HuH-7.5 (cell line): ENCODE results near the gene LHFPL6.
A peak's percentile ranks its signal among the peaks of the same experiment; 100 is the strongest.

Experiments
- DNase-seq: peaks from one replicate; pipeline ENCODE4 v3.0.0; 2011; ENCODE audit warnings: low spot score

Gene LHFPL6

DNA sequence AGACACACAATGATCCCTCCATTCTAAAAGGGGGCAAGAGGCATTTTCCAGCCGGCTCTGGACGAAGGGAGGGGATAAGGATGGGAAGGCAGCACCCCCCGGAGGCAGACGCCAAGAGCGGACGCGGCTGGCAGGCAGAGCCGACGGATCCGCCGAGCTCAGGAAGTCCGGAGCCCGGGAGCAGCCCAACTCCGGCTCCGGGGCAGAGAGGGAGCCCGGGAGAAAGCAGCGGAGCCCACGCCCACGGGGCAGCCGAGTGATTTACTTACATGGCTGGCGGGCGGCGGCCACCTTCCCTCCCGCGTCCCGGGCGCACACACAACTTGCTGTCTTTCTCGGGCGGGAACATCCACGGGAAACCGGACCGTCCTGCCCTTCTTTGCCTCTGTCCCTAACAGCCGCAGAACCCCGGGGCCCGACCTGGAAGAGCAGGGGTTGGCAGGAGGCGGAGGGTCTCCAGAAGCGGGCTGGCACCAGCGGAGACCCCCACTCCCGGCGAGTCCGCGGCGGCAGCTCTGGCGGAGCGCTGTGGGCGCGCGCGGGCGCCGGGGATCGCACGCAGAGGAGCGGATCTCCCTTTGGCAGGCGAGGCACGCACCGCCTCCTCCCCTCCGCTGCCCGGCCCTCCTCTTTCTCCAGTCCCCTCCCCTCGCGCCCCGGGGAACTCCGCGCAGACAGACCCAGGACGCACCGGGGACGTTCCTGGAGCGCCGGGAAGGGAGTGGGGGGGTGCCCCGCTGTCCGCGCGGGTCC, at the start of gene LHFPL6:
LHFPL6 (minus strand) TSS at position 580 of the 753 bp plus-strand sequence.
- peak; percentile 40 for DNase-seq

DNA sequence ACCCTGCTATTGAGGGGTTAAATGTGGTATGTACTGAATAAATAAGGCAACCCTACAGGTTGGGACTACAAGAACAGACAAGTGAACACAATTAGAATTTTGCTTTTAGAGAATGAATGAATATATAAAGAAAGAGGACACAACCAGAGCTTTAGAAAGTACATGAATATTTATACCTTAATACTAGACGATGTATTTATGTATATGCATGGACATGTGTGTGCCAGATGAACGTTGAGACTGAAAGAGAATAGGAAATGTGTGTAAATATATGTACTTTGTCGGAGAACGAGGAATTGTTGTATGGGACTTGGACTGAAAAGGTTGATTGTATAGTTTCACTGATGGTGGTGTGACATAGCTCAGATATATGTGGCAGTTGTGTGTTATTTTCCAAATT, 43.1 kb upstream of the LHFPL6 start:
- DNase-seq, result no peak

DNA sequence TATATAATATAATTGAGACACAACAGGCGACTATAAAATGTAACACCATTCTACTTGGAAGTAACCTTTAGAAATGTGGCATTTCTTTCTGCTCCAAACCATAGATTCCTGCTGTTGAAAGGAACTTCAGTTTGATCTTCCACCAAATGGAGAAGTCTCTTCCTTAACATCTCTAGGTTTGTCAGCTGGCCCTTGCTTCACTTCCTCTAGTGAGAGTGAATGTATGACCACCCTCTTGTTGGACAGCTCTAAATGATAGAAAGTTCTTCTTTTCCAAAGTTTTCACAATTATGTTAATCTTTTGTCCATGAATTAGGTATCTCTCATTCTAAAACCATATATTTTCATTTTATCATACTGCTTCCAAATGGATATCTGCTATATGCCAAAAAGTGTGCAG, 38.7 kb upstream of the LHFPL6 start:
- no peak for DNase-seq

DNA sequence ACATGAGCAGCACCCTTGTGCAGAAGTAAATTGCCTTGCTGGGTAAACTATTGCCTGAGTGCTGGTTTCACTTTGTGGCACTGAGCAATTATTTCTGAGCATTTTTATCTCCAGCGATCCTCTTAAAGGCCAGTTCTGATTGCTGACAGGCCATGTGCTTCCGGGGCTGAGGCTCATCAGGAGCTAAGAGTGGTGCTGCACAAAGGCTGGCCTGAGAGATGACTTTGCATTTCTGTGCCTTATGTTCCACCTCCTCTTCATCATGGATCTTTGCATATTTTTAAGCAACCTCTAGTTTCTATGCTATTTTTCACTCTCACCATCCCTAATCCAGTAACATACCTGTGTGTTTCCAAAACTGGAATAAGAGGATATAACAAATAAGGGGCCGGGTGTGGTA, 34.9 kb upstream of the LHFPL6 start:
- DNase-seq, result no peak

DNA sequence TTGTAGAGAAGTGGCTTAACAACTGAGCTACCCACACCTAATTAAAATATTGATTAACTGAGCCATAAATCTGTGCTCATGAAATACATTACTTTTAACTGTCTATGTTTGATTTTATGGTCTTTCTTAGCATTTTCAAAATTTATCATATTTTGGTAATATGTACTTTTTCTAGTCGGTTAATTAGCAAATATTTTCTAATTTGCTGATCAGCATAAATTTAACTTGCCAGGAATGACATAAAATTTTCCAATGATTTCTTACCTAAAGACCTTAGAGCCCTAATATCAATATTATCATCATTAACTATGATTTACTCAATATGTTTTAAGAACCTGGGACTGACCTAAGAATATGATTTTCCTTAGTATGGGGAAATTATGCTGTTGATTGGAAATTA, 32.6 kb upstream of the LHFPL6 start:
- no peak for DNase-seq

DNA sequence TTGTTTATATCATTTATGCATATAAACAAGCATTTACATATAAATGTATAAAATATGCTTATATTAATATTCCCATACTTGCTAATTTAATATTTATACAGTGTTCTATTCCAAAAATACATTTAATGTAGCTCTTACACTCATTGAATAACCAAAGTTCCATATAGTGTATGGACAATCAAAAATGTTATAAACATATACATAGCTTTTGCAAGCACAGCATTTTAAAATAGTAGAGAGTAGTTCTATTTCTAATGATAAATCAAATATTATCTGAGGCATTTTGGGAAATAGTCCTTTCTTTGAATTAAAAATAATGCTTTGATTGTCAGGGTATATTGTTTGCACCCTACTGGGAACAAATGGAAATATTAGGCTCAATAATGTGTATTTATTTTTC, 30.0 kb upstream of the LHFPL6 start:
- no peak for DNase-seq

DNA sequence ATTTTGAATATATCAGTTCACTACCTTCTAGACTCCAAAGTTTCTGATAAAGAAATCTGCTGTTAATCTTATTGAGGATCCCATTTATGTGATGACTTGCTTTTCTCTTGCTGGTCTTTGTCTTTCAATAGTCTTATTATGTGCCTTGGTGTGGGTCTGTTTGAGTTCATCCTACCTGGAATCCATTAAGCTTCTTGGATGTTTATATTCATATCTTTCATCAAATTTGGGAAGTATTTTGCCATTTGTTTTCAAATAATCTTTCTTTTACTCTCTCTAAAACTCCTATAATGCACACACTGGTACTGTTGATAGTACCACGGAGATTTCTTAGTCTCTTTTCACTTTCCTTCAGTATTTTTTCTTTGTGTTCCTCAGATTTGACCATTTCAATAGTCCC, 28.3 kb upstream of the LHFPL6 start:
- DNase-seq, result no peak

DNA sequence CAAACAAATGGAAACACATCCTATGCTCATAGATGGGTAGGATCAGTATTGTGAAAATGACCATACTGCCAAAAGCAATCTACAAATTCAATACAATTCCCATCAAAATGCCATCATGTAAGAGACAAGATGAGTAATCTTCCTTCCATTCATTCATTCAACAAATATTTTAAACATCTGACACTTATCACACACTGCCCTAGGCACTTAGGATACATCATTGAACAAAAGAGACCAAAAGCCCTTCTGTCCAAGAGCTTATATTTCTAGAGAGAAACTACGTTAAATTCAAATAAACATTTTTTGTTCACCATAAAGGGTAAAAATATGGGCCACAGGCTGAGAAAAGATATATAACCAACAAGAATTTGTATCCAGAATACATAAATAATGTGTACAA, 20.5 kb upstream of the LHFPL6 start:
- DNase-seq, result no peak

DNA sequence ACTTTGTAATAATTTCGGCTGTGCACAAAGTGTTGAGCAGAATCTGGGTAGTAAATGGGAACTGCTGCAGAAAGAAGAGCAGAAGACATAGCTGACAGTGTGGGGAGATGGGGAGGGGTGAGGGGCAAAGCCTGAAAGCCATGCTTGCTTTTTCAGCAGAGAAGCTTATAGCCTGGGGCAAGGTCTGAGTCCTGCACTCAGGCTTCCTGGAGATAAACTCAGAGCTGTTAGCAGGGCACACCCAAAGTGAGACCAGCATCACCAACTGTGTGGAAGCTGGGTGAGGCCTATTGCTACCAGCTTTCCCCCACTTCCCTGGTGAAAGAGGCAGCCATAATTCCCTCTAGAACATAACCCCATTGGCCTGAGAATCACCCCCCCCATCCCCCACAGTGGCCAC, 15.6 kb upstream of the LHFPL6 start:
- no peak for DNase-seq

DNA sequence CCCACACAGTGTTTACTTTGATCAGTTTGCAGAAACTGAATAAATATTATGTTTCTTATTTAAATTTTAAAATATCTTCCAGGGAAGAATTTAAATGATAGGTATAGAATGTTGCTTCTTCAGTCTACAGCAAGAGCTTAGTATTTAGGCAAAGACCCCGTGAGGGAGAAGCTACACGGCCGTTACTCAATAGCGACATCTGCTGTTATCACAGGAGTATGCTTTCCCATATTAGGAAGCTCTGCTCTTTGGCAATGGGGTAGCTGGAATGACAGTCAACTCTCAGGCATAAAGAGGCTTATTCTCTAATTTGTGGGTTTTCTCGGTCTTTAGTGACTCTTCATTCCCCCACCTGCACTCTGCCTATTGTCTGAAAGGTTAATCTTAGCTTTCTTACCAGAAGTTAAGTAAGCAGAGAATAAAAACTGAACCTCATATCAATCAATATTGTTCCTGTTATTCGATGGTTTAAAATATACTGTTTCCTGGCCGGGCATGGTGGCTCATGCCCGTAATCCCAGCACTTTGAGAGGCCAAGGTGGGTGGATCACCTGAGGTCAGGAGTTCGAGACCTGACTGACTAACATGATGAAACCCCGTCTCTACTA, 13.2 kb upstream of the LHFPL6 start:
- peak; percentile 44 for DNase-seq

DNA sequence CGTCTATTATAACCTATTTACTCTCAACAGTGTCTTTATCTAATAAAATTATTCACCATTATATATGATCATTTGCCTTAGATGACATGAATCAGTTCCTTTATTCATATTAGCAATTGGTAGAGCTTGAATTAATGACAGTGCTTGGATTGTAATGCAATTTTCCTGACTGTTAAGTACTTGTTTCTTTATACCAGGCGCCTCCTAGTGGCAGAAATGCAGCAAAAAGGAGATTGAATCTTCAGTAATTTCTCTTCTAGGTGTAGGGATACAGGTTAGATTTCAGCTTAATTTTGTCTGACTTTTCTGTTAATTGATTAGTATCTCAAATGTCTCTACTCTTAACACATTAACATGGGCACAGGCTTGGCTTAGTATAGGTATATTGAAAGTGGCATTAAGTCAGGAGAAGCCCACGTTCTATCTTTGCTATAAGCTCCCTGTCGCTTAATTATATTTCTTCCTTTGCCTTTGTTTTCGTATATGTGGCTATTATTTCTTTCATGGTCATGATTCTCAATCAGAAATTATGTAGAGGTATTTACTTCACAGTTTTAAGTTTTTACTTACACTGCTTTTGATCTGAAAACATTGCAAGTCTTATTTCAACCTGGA, 9.1 kb upstream of the LHFPL6 start:
- DNase-seq, result no peak

DNA sequence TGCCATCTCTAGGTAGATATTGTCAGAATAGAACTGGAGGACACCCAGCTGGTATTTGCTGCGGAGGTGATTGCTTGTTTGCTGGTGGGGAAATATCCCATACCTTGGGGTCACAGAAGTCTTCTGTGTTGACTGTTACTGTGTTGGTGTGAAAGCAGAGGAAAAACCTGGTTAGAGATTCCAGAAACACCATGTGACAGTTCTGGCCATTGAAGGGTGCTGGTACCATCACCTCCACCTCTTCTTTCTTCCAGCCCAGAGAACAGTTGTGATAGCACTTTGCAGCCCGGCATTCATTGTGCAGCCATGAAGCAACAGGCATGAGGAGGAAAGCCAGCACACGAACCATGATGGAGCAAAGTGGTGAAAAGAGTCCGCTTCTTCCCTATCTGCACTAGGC, 4.9 kb upstream of the LHFPL6 start:
- DNase-seq, result no peak

DNA sequence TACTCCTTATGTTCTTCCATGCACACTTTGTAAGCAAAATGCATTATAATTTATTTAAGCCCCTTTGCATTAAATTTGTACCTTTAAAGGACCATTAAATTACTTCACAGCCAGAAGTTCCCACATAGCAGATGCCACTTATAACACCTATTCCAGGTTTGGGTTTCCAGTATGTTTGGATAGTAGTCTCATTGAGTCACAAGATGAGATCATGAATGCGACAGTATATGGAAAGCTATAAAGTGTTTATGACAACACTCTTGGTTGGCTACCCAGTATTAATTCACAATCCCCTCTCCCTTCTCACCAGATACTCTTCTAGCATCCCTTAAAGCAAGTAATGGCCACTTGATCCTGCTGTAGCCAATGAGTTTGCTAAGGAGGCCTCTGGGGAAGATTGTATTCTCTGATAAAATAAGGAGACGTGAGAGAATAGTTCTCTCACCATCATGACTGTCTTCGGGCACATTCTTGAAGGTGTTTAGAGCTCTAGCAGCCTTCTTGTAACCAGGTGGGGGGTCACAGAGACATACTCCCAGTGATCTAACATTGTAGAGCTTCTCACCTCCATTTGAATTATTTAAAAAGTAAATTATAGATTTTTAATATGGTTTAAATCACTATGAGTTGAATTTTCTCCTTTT, 2.8 kb upstream of the LHFPL6 start:
- no peak for DNase-seq

DNA sequence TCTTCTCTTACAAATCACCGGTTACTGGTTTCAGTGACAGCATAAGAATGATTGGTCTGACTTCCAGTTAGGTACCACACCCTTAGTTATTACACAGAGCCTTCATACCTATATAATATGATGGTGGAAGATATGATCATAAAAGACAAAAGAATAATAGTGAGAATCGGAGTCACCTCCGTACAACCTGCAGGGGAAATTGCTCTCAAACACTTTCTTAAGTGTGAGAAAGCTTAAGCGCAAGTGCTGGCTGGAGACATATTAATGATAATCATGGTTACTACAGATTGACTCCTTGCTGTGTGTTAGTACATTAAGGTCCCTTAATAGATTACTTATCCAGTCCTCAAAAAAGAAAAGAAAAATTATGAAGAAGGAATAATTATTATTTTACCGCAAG, 1.8 kb upstream of the LHFPL6 start:
- DNase-seq, result no peak

DNA sequence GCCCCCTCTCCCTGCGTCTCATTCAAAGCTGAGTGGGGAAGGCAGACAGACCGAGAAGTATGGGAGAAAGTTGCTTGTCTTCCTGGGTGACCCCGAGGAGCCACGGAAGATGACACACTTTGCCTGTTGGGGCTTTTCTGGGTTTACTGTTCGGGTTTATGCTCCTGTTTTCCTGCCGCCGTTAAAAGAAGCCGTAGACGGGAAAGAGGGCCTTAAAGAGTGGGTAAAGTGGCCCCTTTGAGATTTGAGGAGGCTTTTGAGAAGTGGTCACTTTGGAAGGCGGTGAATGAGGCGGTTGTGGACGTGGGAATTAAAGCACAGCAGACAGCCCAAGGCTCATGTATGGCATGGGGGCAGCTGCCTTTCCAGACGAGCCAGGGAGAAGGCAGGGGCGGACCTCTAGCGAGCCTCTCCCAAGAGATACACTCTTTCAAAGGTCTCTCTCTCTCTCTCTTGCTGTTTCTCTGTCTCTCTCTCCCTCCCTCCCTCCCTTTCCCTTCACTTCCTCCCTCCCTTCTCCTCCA, 493 bp upstream of the LHFPL6 start:
- DNase-seq, result no peak

DNA sequence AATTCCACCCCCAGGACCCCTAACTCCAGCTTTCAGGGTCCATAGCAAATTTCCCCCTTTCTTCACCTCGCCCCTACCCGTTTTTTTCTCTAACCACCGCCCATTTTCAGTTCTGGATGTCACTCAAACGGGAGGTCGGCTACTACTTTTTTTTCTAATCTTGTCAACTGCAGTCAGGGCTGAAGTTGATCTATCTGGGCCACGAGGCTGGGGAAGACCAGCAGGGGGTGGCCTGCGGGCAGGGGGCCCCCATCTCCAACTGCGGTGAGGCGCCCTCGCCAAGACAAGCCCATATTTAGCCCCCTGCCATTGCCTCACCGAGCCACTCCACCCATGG, 748 bp downstream of the LHFPL6 start:
- DNase-seq, result no peak

DNA sequence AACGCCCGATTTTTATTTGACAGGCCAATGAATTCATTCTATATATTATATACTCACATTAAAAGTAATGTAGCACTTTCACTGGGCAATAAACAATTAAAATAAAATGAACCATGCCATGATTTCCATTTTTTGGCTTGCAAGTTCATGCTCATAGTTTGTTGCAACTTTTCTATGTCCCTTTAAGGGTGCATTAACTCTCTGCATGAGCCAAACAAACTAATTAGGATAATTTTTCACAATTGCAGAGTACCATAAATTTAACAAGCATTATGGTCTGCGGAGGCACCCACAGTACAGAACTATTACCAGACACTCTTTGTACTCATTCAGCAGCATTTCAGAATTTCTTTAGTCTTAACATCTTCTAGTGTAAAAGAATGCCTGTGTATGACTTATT, 1.4 kb downstream of the LHFPL6 start:
- no peak for DNase-seq

DNA sequence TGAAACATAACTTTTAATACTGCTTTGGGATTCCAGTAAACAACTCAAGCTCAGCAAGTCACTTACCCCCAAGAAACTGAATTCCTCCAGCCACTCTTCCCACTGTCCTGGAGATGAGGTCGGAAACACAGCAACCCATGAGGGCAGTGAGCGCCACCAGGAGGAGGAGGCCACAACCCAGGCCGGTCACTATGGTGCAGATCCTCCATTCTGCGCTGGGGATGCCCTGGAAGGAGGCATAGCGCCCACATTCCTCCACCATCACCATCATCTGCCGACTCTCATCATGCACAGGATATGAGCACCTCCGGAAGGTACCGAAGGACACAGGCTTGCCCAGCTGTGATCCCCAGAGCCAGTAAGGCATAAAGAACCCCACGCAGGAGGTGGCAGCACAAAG, 2.2 kb downstream of the LHFPL6 start:
- DNase-seq, result no peak

DNA sequence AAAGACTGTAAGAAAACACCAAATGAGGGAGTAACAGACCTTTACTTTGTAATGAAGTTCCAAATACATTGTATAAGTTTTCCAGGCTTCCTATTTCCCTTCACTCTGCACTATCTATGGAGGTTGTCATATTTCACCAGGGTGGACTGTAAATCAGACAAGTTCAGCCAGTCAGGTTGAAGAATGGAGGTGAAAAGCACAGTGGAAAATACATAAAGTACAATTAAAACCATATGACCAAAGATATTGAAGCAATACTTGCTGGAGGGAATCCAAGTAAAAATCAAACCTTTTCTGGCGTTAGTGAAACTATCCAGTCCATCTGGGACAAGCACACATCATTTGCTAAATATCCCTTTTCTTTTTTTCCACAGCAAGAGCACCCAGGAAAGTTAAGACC, 3.2 kb downstream of the LHFPL6 start:
- DNase-seq, result no peak

DNA sequence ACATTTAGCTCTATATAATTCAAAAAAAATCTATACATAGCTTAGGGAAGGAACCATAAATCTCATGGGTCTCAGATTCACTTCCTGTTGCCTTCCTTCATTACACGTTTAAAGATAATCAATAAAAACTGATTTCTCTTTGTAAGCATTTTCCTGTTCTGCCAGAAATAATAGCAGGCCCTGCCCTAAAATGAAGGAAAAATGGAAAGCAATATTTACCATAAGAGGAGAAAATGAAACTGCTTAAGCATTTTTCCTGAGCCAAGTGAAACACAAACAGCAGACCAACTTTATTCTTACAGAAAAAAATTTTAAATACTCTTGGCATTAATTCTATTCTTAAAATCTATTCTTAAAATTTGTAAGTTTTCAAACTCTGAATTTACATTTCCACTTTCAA, 4.0 kb downstream of the LHFPL6 start:
- DNase-seq, result no peak

DNA sequence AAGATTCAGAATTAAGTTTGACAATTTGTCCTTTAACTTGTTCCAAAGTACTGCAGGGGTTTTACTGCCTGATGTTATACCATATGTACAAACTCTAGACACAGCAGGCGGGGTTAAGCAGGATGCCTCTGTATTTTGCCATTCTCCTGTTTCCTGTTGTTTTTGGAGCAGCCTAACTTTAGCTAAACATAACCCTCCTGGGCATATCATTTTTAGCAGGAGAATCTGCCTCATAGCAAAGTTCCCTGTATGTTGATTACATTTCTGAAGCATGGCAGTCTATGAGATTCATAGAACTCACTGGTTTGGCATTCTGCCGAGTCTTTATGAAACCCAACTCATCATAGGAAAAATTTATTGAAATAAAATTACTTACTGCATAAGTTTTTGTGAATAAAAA, 5.2 kb downstream of the LHFPL6 start:
- no peak for DNase-seq

DNA sequence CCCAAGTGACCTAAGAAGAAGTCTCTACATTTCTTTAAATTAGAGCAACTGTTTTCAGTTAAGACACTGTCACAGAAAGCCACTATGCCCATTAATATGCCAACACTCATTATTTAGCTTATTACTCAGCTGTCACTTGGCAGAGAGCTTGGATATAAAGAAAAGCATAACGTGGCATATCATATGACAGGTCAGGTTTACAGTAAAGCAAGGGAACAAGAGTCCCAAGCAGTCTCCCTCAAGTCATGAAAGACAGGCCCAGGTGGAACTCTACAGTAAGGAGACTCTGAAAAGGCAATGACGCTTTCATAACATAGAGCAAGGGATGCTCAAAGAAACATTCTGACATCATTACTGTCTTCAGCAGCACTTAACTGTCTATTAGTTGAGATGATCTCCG, 6.3 kb downstream of the LHFPL6 start:
- no peak for DNase-seq

DNA sequence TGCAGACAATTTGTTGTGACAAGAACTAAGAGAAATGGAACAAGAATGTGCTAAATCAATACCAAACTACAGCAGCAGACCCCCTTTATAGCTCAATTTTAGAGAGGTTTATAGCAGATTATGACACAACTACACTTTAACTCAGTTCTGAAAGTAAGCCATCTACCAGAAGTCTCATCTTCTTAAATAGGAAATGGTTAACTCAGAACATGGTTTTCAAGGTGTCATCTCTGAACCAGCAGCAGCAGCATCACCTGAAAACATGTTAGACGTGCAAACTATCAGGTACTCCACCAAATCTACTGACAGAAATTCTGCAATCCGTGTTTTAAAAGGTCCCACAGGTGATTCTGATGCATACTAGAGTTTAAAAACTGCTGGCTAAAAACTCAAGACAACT, 6.8 kb downstream of the LHFPL6 start:
- no peak for DNase-seq
